Mesendoderm (in vitro differentiated cells): ENCODE results near the gene ATAT1.
A peak's percentile ranks its signal among the peaks of the same experiment; 100 is the strongest.
"Not testable (repeated sequence)": the region's sequence is repeated elsewhere in the genome, so short reads cannot be mapped to it uniquely, and the experiment has no call there.

Experiments used
- DNase-seq: peaks from one replicate; pipeline ENCODE4 v3.0.0; 2013
- H2AK5ac ChIP-seq: 2 replicates; pipeline ENCODE4 v1.6.1; 2013; ENCODE audit warnings: low read length, inconsistent platforms
- H2BK120ac ChIP-seq: 2 replicates; pipeline ENCODE4 v1.6.1; 2013; ENCODE audit warnings: low read depth, mild to moderate bottlenecking, low read length, moderate library complexity, mixed read lengths
- H2BK15ac ChIP-seq: replicated peaks from 2 replicates; pipeline ENCODE4 v1.6.1; 2013; ENCODE audit warnings: low read depth, mild to moderate bottlenecking, moderate library complexity
- H2BK5ac ChIP-seq: 2 replicates; pipeline ENCODE4 v1.6.1; 2013; ENCODE audit warnings: low read length, inconsistent platforms
- H3K18ac ChIP-seq: 2 replicates; pipeline ENCODE4 v1.6.1; 2013; ENCODE audit warnings: mild to moderate bottlenecking, low read length, mixed read lengths
- H3K23ac ChIP-seq: one replicate; pipeline ENCODE4 v1.6.1; 2013; ENCODE audit warnings: low read length
- H3K27ac ChIP-seq: 2 replicates; pipeline ENCODE4 v1.5.1; 2013; ENCODE audit warnings: low read depth, mild to moderate bottlenecking, inconsistent platforms, low read length, moderate library complexity
- H3K27me3 ChIP-seq: 2 replicates; pipeline ENCODE4 v1.6.1; 2013; ENCODE audit warnings: low read length, control low read depth, mild to moderate bottlenecking, inconsistent platforms; ENCODE audit not compliant: insufficient read depth, poor library complexity
- H3K36me3 ChIP-seq: 2 replicates; pipeline ENCODE4 v1.6.1; 2013; ENCODE audit warnings: low read length, inconsistent platforms; ENCODE audit not compliant: control insufficient read depth, insufficient read depth
- H3K4ac ChIP-seq: one replicate; pipeline ENCODE4 v1.6.1; 2013; ENCODE audit warnings: low read depth, mild to moderate bottlenecking, low read length, moderate library complexity
- H3K4me1 ChIP-seq: 2 replicates; pipeline ENCODE4 v1.6.1; 2013; ENCODE audit warnings: low read depth, low read length, inconsistent platforms; ENCODE audit not compliant: control insufficient read depth
- H3K4me2 ChIP-seq: 2 replicates; pipeline ENCODE4 v1.6.1; 2013; ENCODE audit warnings: low read length
- H3K4me3 ChIP-seq: 2 replicates; pipeline ENCODE4 v1.5.1; 2013; ENCODE audit warnings: mild to moderate bottlenecking, low read length
- H3K56ac ChIP-seq: one replicate; pipeline ENCODE4 v1.6.1; 2013; ENCODE audit warnings: low read length
- H3K79me1 ChIP-seq: 2 replicates; pipeline ENCODE4 v1.6.1; 2013; ENCODE audit warnings: low read length, inconsistent platforms
- H3K79me2 ChIP-seq: 2 replicates; pipeline ENCODE4 v1.6.1; 2013; ENCODE audit warnings: mild to moderate bottlenecking, low read length; ENCODE audit not compliant: control insufficient read depth, insufficient read depth
- H3K9ac ChIP-seq: 2 replicates; pipeline ENCODE4 v1.6.1; 2013; ENCODE audit warnings: low read length, inconsistent platforms
- H4K5ac ChIP-seq: one replicate; pipeline ENCODE4 v1.6.1; 2013; ENCODE audit warnings: low read length
- H4K8ac ChIP-seq: one replicate; pipeline ENCODE4 v1.6.1; 2013; ENCODE audit warnings: low read depth, mild to moderate bottlenecking, control low read depth, low read length, moderate library complexity
- WGBS: extraction: QIAGEN DNeasy Blood & Tissue Kit; methylation state at CpG from one replicate; pipeline ENCODE4 v1.1.7; 2013; ENCODE audit warnings: low lambda C conversion rate, missing lambda C conversion rate; ENCODE audit not compliant: insufficient coverage; ENCODE audit errors: extremely low coverage; 5-methylcytosine and 5-hydroxymethylcytosine counted together

Gene ATAT1

DNA sequence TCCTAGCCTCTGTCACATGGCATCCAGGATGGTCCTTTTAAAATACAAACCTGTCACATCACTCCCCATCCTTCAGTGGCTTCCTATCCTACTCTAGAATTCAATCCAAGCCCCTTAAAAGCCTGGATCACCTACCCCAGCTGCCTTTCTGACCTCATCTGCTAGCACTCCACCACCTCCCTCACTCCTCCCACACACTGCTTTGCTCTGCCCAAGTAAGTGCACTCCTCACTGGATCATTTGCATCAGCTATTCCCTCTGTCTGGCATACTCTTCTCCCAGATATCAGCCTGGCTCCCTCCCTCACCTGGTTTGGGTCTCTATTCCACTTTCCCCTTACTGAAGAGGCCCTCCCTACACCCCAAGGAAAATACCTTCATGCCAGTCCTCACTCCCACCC lies 30.8 kb downstream of the ATAT1 start:
- Histone ChIP-seq H3K27ac (no peak overlapping the region), H2BK5ac (no peak overlapping the region), H3K27me3 (no peaks in the 10 kb centered on the region), H3K56ac (no peak overlapping the region), H3K79me1 (no peaks in the 10 kb centered on the region), H4K5ac (no peak overlapping the region), H3K79me2 (no peaks in the 10 kb centered on the region), H3K23ac (no peak overlapping the region), H2BK120ac (no peak overlapping the region), H4K8ac (no peak overlapping the region), H3K4me2 (no peak overlapping the region), H3K18ac (no peak overlapping the region), H3K4ac (no peak overlapping the region), H2AK5ac (no peak overlapping the region), H2BK15ac (no peak overlapping the region), H3K9ac (no peak overlapping the region), H3K36me3 (peaks cover 25% of the 10 kb centered on the region), H3K4me3 (no peak overlapping the region), H3K4me1 (no peaks in the 10 kb centered on the region)
- no peak for DNase-seq

DNA sequence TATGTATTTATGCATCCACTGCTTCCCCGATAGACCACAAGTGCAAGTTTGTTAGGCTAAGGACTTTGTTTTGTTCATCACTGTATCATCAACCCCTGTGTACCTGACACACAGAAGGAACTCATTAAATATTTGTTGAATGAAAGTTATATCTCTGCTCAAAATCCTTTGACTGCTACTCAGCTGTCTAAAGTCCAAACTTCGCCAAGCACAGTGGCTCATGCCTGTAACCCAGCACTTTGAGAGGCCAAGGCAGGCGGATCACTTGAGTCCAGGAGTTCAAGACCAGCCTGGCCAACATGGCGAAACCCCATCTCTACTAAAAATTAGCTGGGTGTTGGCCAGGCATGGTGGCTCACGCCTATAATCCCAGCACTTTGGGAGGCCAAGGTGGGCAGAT lies 31.2 kb downstream of the ATAT1 start:
- WGBS: no CpG with 5 or more reads among the region's 5 CpGs
- H4K5ac ChIP-seq, H3K27ac ChIP-seq: not testable (repeated sequence)

GRCh38 chr6:30664994-30665767 lies 38.5 kb downstream of the ATAT1 start:
- Histone ChIP-seq H3K56ac (no peak overlapping the region), H3K4me3 (no peak overlapping the region), H3K4ac (no peak overlapping the region), H3K18ac (no peak overlapping the region), H3K4me1 (no peaks in the 10 kb centered on the region), H3K27me3 (no peaks in the 10 kb centered on the region), H2BK120ac (no peak overlapping the region), H3K79me2 (no peaks in the 10 kb centered on the region), H3K23ac (no peak overlapping the region), H2BK15ac (no peak overlapping the region), H2AK5ac (no peak overlapping the region), H3K79me1 (no peaks in the 10 kb centered on the region), H4K5ac (no peak overlapping the region), H3K4me2 (no peak overlapping the region), H4K8ac (no peak overlapping the region), H3K9ac (no peak overlapping the region), H2BK5ac (no peak overlapping the region), H3K27ac (no peak overlapping the region), H3K36me3 (peaks cover 5% of the 10 kb centered on the region)
- no CpG with 5 or more reads among the region's 34 CpGs for WGBS
- no peak for DNase-seq

More for the DNA sequence above, 31.2 kb downstream of the ATAT1 start:
- H3K79me1 ChIP-seq, H3K18ac ChIP-seq, H4K8ac ChIP-seq, H2BK5ac ChIP-seq, H3K4me3 ChIP-seq, H3K9ac ChIP-seq, H2AK5ac ChIP-seq, H3K56ac ChIP-seq, H3K4me1 ChIP-seq, H2BK15ac ChIP-seq, H3K23ac ChIP-seq, H3K4me2 ChIP-seq, H3K27me3 ChIP-seq, DNase-seq, H3K79me2 ChIP-seq, H2BK120ac ChIP-seq, H3K4ac ChIP-seq: not testable (repeated sequence)
- peaks cover 21% of the 10 kb centered on the region for H3K36me3 ChIP-seq

DNA sequence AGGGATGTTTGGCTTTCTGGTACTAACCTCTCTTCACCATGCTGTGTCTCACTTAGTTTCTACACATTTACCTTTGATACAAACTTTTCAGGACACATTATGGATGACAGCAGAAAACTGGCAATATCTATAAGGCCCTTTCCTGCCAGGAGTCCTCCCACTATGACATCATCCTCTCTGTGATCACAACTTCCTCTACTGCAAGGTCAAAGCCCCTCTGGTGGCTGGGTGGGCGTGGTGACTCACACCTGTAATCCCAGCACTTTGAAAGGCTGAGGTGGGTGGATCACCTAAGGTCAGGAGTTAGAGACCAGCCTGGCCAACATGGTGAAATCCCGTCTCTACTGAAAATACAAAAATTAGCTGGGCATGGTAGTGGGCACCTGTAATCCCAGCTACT lies 39.6 kb downstream of the ATAT1 start:
- not testable (repeated sequence) for H3K27ac ChIP-seq, H2BK15ac ChIP-seq, H2AK5ac ChIP-seq, H3K27me3 ChIP-seq, H2BK120ac ChIP-seq, H3K36me3 ChIP-seq, H4K5ac ChIP-seq, H3K4ac ChIP-seq, H3K23ac ChIP-seq, H3K4me3 ChIP-seq, H2BK5ac ChIP-seq, H3K4me2 ChIP-seq, H3K4me1 ChIP-seq, H4K8ac ChIP-seq, H3K9ac ChIP-seq, H3K56ac ChIP-seq, H3K79me1 ChIP-seq, H3K18ac ChIP-seq, H3K79me2 ChIP-seq
- peak; percentile 55 for DNase-seq
- no CpG with 5 or more reads among the region's 2 CpGs for WGBS

GRCh38 chr6:30670760-30671527 lies 44.3 kb downstream of the ATAT1 start:
- H3K27me3 ChIP-seq: no peaks in the 10 kb centered on the region
- H3K36me3 ChIP-seq: peaks cover under 1% of the 10 kb centered on the region
- H3K18ac ChIP-seq: no peak overlapping the region
- H4K5ac ChIP-seq: no peak overlapping the region
- H2BK15ac ChIP-seq: no peak overlapping the region
- H2BK120ac ChIP-seq: no peak overlapping the region
- no peak overlapping the region for H3K27ac ChIP-seq
- H3K4me2 ChIP-seq: no peak overlapping the region
- no CpG with 5 or more reads among the region's 27 CpGs for WGBS
- H3K56ac ChIP-seq: no peak overlapping the region
- peak; percentile 45 for DNase-seq
- H3K79me2 ChIP-seq: peaks cover 4% of the 10 kb centered on the region
- no peak overlapping the region for H3K23ac ChIP-seq
- H2BK5ac ChIP-seq: no peak overlapping the region
- H3K4ac ChIP-seq: no peak overlapping the region
- no peak overlapping the region for H3K4me3 ChIP-seq
- no peaks in the 10 kb centered on the region for H3K4me1 ChIP-seq
- no peak overlapping the region for H2AK5ac ChIP-seq
- H4K8ac ChIP-seq: no peak overlapping the region
- H3K9ac ChIP-seq: no peak overlapping the region
- peaks cover 4% of the 10 kb centered on the region for H3K79me1 ChIP-seq
